ENCODE data around the gene PSAP. TPM values are rescaled to one million over a fixed set of nuclear protein-coding genes. Genes with fewer than 3 reads are reported as not detected.

The PSAP gene
- polyA plus RNA-seq, 3 donors = 3,391 to 8,673 (median 7,346) TPM

DNA sequence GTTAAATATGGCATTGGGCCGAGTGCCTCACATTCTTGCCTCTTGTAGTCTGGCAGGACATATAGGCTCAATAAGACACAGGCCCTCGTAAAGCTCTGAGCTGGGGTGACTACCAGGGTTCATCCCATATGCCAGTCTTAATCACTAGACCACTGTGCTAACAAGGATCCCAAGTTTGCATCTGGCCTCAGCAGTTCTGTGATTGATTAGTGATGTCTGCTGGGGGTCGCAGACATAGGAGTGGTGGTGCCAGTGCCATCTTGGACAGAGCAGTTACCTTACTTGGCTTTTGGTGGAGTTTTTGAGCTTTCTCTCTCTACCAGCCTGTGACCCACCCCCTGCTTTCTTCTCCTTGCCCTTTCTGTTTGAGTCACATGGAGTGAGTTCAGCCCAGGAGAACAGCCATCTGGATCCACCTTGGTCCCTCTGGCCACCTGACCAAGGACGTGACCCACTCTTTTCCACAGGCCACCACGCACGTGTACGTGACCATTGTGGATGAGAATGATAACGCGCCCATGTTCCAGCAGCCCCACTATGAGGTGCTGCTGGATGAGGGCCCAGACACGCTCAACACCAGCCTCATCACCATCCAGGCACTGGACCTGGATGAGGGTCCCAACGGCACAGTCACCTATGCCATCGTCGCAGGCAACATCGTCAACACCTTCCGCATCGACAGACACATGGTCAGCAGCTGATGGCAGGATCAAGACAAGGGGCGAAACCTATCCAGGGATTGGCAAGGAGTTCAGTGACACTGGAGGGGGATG is 73.7 kb downstream of the PSAP start:
- peaks cover 47% of the 10 kb centered on the region for H3K79me2 ChIP-seq (ENCODE audit: insufficient read depth, low read length)
- peak overlapping the region; percentile 7 for H3K4me2 ChIP-seq (replicated peaks; ENCODE audit: extremely low read depth, low read length, poor library complexity, severe bottlenecking)
- peaks cover 0 to 7% (median 0%) of the 10 kb centered on the region in 7 donors for H3K9me3 Mint-ChIP-seq
- intact Hi-C loops (cut with micrococcal nuclease) = loop anchor here in 1 of 2 donors (10.0 kb wide), 1 partner anchor 403 kb away; no protein-coding TSS in a partner anchor
- 91% methylated on average over 10 of the region's 17 CpGs for WGBS (ENCODE audit: insufficient coverage)
- H3K9ac ChIP-seq (ENCODE audit: insufficient read depth, low read length, poor library complexity, severe bottlenecking) = no peak overlapping the region
- H3K4me3 ChIP-seq (replicated peaks in 1 of 3; ENCODE audit: low read depth in 2 of 3, low read length in 3 of 3) = peak overlapping the region in 1 of 3 experiments; percentile 99
- peaks cover 83% of the 10 kb centered on the region for H3K4me1 Mint-ChIP-seq
- no peaks in the 10 kb centered on the region for H3K27me3 ChIP-seq (ENCODE audit: control insufficient read depth in 2 of 2, insufficient read depth in 2 of 2, low read length in 2 of 2)
- H4K20me1 ChIP-seq (ENCODE audit: insufficient read depth, low read length) = peaks cover 12% of the 10 kb centered on the region
- H3K4me3 Mint-ChIP-seq = no peak overlapping the region
- TF ChIP-seq, protein P1, sequence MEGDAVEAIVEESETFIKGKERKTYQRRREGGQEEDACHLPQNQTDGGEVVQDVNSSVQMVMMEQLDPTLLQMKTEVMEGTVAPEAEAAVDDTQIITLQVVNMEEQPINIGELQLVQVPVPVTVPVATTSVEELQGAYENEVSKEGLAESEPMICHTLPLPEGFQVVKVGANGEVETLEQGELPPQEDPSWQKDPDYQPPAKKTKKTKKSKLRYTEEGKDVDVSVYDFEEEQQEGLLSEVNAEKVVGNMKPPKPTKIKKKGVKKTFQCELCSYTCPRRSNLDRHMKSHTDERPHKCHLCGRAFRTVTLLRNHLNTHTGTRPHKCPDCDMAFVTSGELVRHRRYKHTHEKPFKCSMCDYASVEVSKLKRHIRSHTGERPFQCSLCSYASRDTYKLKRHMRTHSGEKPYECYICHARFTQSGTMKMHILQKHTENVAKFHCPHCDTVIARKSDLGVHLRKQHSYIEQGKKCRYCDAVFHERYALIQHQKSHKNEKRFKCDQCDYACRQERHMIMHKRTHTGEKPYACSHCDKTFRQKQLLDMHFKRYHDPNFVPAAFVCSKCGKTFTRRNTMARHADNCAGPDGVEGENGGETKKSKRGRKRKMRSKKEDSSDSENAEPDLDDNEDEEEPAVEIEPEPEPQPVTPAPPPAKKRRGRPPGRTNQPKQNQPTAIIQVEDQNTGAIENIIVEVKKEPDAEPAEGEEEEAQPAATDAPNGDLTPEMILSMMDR (IDR thresholded peaks at IDR 0.05) = no peak
- H3K27ac ChIP-seq (ENCODE audit: low read depth in 1 of 2, low read length in 2 of 2) = peak overlapping the region in 1 of 2 donors; percentile 92
- peaks cover 75 to 89% of the 10 kb centered on the region in 2 donors for H3K4me1 ChIP-seq (ENCODE audit: control insufficient read depth in 1 of 2, insufficient read depth in 2 of 2, low read length in 2 of 2)
- H3K27ac Mint-ChIP-seq = peak overlapping the region; percentile 94 to 97 (median 96)
- DNase-seq = no peak
- peaks cover 0 to 7% of the 10 kb centered on the region in 2 donors for H3K36me3 ChIP-seq (replicated peaks in 1 of 2; ENCODE audit: control insufficient read depth in 1 of 2, insufficient read depth in 2 of 2, low read length in 2 of 2)
- no peaks in the 10 kb centered on the region for H3K9me3 ChIP-seq (replicated peaks in 1 of 2; ENCODE audit: control insufficient read depth in 1 of 2, insufficient read depth in 1 of 2, low read length in 2 of 2)
- H2AFZ ChIP-seq (ENCODE audit: insufficient read depth, low read depth, low read length, poor library complexity, severe bottlenecking) = no peak overlapping the region
- H3K36me3 Mint-ChIP-seq = peaks cover 2 to 14% of the 10 kb centered on the region in 2 donors
- peaks cover 0 to 6% (median 2%) of the 10 kb centered on the region in 3 donors for H3K27me3 Mint-ChIP-seq (ENCODE audit: low read depth in 3 of 3)

DNA sequence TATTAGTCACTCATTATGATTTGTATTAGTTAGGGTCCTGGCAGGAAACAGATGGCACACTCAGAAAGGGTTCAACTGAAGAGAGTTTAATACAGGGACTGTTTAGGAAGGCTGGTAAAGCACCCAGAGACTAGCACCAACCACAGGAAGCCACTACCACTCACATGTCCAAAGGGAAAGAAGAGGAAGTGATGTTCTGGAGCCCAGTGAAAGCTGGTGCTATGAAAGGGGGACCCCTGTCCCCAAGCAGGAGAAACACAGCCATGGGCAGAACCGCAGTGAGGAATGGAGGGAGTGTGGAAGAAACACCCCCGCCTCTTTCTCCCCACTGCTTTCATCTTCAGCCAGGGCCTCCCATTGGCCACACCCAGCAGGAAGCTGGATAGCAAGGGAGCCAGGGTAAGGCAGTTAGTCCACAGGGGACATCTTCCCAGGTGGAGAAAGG is 74.5 kb downstream of the PSAP start:
- peak; percentile 51 to 82 (median 81) for DNase-seq
- Mint-ChIP-seq H3K27me3 (ENCODE audit: low read depth in 3 of 3) (peaks cover 0 to 6% (median 2%) of the 10 kb centered on the region in 3 donors), H3K4me1 (peaks cover 80% of the 10 kb centered on the region), H3K4me3 (peak overlapping the region in 1 of 2 donors; percentile 57), H3K27ac (peak overlapping the region; percentile 94 to 97 (median 96)), H3K36me3 (peaks cover 11 to 23% of the 10 kb centered on the region in 2 donors), H3K9me3 (peaks cover 0 to 7% (median 0%) of the 10 kb centered on the region in 7 donors)
- peak overlapping the region in 1 of 3 experiments; percentile 99 for H3K4me3 ChIP-seq (replicated peaks in 1 of 3; ENCODE audit: low read depth in 2 of 3, low read length in 3 of 3)
- peaks cover 7 to 16% of the 10 kb centered on the region in 2 donors for H3K36me3 ChIP-seq (replicated peaks in 1 of 2; ENCODE audit: control insufficient read depth in 1 of 2, insufficient read depth in 2 of 2, low read length in 2 of 2)
- WGBS (ENCODE audit: insufficient coverage) = no CpG with 5 or more reads among the region's 2 CpGs
- H3K9me3 ChIP-seq (replicated peaks in 1 of 2; ENCODE audit: control insufficient read depth in 1 of 2, insufficient read depth in 1 of 2, low read length in 2 of 2) = no peaks in the 10 kb centered on the region
- intact Hi-C loops (cut with micrococcal nuclease) = loop anchor here in 1 of 2 donors (10.0 kb wide), 1 partner anchor 402 kb away; no protein-coding TSS in a partner anchor
- H3K9ac ChIP-seq (ENCODE audit: insufficient read depth, low read length, poor library complexity, severe bottlenecking) = no peak overlapping the region
- peaks cover 21% of the 10 kb centered on the region for H4K20me1 ChIP-seq (ENCODE audit: insufficient read depth, low read length)
- TF ChIP-seq, protein P1 (IDR thresholded peaks at IDR 0.05) = peak; percentile 44
- peak overlapping the region; percentile 88 to 92 for H3K27ac ChIP-seq (ENCODE audit: low read depth in 1 of 2, low read length in 2 of 2)
- peaks cover 68 to 86% of the 10 kb centered on the region in 2 donors for H3K4me1 ChIP-seq (ENCODE audit: control insufficient read depth in 1 of 2, insufficient read depth in 2 of 2, low read length in 2 of 2)
- peaks cover 56% of the 10 kb centered on the region for H3K79me2 ChIP-seq (ENCODE audit: insufficient read depth, low read length)
- H3K27me3 ChIP-seq (ENCODE audit: control insufficient read depth in 2 of 2, insufficient read depth in 2 of 2, low read length in 2 of 2) = no peaks in the 10 kb centered on the region
- H2AFZ ChIP-seq (ENCODE audit: insufficient read depth, low read depth, low read length, poor library complexity, severe bottlenecking) = no peak overlapping the region
- H3K4me2 ChIP-seq (replicated peaks; ENCODE audit: extremely low read depth, low read length, poor library complexity, severe bottlenecking) = peak overlapping the region; percentile 99
